Prostate gland (tissue), 2 donors: ENCODE measurements around the gene FAF1. TPM values are rescaled to one million over a fixed set of nuclear protein-coding genes. Genes with fewer than 3 reads are reported as not detected.

Experiments
- DNase-seq: peaks from one replicate; pipeline ENCODE4 v3.0.0-alpha.2; 2019; ENCODE audit warnings: low spot score
- H3K27ac ChIP-seq, 2 donors: fragments of 200-600 bp; sonication (generic); 2 replicates each; pipeline ENCODE4 v1.5.1; 2017 to 2019
- H3K27me3 ChIP-seq: fragments of 200-600 bp; sonication (generic); replicated peaks from 2 replicates; pipeline ENCODE4 v1.5.1; 2019; ENCODE audit not compliant: insufficient read depth
- H3K36me3 ChIP-seq, 2 donors: fragments of 200-600 bp; sonication (generic); 1 replicate in 1 of 2; 2 replicates in 1 of 2; pipeline versions ENCODE4 v1.5.1 to v1.8.1; 2017 to 2019
- H3K4me1 ChIP-seq: fragments of 200-600 bp; sonication (generic); replicated peaks from 2 replicates; pipeline ENCODE4 v1.5.1; 2019
- H3K4me3 ChIP-seq, 2 donors: fragments of 200-600 bp; sonication (generic); 2 replicates each; pipeline ENCODE4 v1.5.1; 2017 to 2019
- H3K9me3 ChIP-seq: fragments of 200-600 bp; sonication (generic); 2 replicates; pipeline ENCODE4 v1.5.1; 2017
- POLR2A ChIP-seq: fragments of 450-650 bp; IDR thresholded peaks from one replicate; pipeline ENCODE4 v1.6.1; 2016; ENCODE audit warnings: antibody characterized with exemption, mild to moderate bottlenecking
- POLR2AphosphoS5 ChIP-seq: sonication (generic); formaldehyde crosslinking; IDR thresholded peaks from one replicate; pipeline ENCODE4 v1.6.1; 2017; ENCODE audit warnings: antibody characterized with exemption
- WGBS: methylation state at CpG from one replicate; pipeline ENCODE4 v1.1.5; 2018; 5-methylcytosine and 5-hydroxymethylcytosine counted together
- intact Hi-C: fragments of 100-400 bp; cut with DNase I; formaldehyde crosslinking; loops from one replicate; pipeline ENCODE4 v1.14.2; 2022
- total RNA-seq, 2 donors: library from RNA; depleted of rRNA; stranded (reverse); fragments of >200 nt; gene quantifications; one replicate each; pipeline ENCODE4 v1.1.0, GENCODE V29; 2016
- TF ChIP-seq, protein P1 (sequence below), 4 experiments: fragments of 200-600 bp in 2 of 4; fragments of 450-650 bp in 2 of 4; sonication (generic) in 2 of 4; IDR thresholded peaks; 1 replicate in 3 of 4; 2 replicates in 1 of 4; pipeline ENCODE4 v1.5.1; 2016 to 2019; ENCODE audit warnings: antibody characterized with exemption in 4 of 4, mild to moderate bottlenecking in 2 of 4, moderate library complexity in 2 of 4

FAF1 gene
- total RNA-seq, 2 donors from 2014 or later, result 40.4 to 41.5 TPM

DNA sequence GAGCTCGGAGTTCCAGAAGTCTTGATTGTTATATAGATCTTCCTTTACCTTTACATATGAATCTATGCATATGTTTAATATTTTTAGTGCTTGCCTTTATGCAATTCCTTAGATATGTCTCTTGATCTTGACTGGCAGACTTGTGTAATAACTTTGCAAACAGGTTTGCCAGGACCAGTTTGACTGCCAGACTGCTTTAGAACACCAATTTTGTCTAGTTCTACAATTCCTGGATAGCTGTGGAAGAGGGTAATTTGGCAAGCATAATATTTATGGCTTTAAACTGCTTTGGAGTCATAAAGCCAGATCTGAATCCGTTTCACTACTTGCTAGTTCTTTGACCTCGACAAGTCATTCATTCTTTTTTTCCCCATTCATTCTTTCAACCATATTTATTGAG lies 250.0 kb downstream of the FAF1 start:
- Histone ChIP-seq H3K27me3 (no peaks in the 10 kb centered on the region), H3K4me1 (no peaks in the 10 kb centered on the region), H3K4me3 (no peak overlapping the region), H3K9me3 (no peaks in the 10 kb centered on the region), H3K36me3 (no peaks in the 10 kb centered on the region), H3K27ac (no peak overlapping the region)
- DNase-seq, result no peak
- WGBS, result 62% methylated on average over 3 of the region's 3 CpGs
- TF ChIP-seq, protein P1, sequence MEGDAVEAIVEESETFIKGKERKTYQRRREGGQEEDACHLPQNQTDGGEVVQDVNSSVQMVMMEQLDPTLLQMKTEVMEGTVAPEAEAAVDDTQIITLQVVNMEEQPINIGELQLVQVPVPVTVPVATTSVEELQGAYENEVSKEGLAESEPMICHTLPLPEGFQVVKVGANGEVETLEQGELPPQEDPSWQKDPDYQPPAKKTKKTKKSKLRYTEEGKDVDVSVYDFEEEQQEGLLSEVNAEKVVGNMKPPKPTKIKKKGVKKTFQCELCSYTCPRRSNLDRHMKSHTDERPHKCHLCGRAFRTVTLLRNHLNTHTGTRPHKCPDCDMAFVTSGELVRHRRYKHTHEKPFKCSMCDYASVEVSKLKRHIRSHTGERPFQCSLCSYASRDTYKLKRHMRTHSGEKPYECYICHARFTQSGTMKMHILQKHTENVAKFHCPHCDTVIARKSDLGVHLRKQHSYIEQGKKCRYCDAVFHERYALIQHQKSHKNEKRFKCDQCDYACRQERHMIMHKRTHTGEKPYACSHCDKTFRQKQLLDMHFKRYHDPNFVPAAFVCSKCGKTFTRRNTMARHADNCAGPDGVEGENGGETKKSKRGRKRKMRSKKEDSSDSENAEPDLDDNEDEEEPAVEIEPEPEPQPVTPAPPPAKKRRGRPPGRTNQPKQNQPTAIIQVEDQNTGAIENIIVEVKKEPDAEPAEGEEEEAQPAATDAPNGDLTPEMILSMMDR (IDR thresholded peaks at IDR 0.05), result no peak
- no peak for TF ChIP-seq POLR2A
- intact Hi-C loops, result no loop called here

DNA sequence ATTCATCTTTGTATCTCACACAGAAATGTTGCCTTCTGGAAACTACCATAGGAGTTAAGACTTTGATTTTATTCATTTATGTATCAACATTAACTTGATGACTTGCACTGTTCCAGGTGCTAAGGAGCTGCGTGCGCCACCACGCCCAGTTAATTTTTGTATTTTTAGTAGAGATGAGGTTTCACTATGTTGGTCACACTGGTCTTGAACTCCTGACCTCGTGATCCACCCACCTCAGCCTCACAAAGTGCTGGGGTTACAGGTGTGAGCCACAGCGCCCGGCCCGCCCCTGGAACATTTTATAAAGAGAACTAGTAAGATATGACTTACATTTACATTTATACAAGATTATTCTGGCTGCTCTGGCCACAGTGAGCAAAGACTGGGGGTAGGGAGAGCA lies 252.2 kb downstream of the FAF1 start:
- Histone ChIP-seq H3K36me3 (no peaks in the 10 kb centered on the region), H3K9me3 (no peaks in the 10 kb centered on the region), H3K4me3 (no peak overlapping the region), H3K4me1 (no peaks in the 10 kb centered on the region), H3K27me3 (no peaks in the 10 kb centered on the region), H3K27ac (no peak overlapping the region)
- WGBS, result 98% methylated on average over 7 of the region's 7 CpGs
- no peak for DNase-seq
- TF ChIP-seq, protein P1 (IDR thresholded peaks at IDR 0.05), result no peak
- TF ChIP-seq POLR2AphosphoS5, result no peak
- no peak for TF ChIP-seq POLR2A
- intact Hi-C loops, result loop anchor here (10.0 kb wide), 1 partner anchor 343 kb away; no protein-coding TSS in a partner anchor

DNA sequence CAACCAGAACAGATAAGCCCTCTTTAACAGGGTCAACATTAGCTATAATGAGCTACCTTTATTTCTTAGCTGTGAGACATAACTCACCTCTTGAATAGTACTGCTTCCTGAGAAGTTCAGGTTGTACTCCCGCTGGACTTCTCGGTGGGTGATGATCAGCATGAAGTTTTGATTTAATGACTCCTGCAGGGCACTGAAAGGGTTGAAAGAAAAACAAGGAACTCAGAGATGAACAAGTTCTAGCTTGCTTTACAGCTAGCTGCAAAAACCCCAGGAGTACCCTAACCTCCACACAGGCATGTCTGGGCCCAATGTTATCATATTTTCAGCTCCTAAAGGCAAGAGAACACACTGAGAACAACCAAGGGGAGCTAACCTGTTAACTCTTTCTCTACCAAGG lies 254.4 kb downstream of the FAF1 start:
- DNase-seq, result peak; percentile 12
- Histone ChIP-seq H3K4me1 (no peaks in the 10 kb centered on the region), H3K36me3 (no peaks in the 10 kb centered on the region), H3K4me3 (no peak overlapping the region), H3K27ac (no peak overlapping the region), H3K27me3 (no peaks in the 10 kb centered on the region), H3K9me3 (no peaks in the 10 kb centered on the region)
- intact Hi-C loops, result loop anchor here (10.0 kb wide), 1 partner anchor 341 kb away; no protein-coding TSS in a partner anchor
- WGBS, result 17% methylated on average over 2 of the region's 2 CpGs
- TF ChIP-seq POLR2AphosphoS5, result no peak
- TF ChIP-seq POLR2A, result no peak
- TF ChIP-seq, protein P1 (IDR thresholded peaks at IDR 0.05), result no peak

DNA sequence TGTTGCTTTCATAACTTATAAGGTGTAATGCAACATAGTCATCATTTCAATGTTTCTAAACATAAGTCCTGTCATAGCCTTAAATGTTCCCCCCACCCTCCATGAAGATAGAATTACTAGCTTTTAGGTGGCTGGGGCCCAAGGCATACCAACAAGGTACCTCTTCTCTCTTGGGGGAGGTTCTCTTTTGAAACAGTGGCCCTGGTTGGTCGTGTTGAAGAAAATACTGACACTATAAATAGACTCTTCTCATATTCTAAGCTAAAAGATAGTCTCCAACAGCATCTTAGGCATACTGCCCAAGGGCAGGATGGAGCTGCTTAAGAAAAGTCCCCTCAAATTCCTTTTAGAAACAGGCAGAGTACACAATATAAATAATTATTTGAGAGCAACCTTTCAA lies 255.0 kb downstream of the FAF1 start:
- 6% methylated on average over 1 of the region's 1 CpG for WGBS
- intact Hi-C loops, result loop anchor here (10.0 kb wide), 1 partner anchor 340 kb away; no protein-coding TSS in a partner anchor

DNA sequence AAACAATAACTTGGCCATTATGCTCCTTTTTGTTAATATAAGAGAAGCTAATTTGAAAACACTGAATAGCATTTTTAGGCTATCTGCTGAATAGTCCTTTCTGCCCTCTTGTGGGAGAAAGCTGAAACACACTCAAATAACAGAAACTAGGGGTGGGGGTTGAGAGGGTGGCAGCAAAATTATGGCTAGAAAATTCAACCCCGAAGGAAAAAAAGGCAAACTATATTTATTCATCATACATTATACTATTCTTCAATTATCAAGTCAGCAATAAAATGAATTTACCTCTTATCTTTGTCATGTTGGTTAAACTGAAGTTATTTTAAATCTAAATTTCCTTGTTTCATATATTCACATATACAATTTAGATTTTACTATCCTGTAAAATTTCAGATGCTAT lies 255.9 kb downstream of the FAF1 start:
- Histone ChIP-seq H3K4me1 (no peaks in the 10 kb centered on the region), H3K27me3 (no peaks in the 10 kb centered on the region), H3K36me3 (no peaks in the 10 kb centered on the region), H3K4me3 (no peak overlapping the region), H3K9me3 (no peaks in the 10 kb centered on the region), H3K27ac (no peak overlapping the region)
- intact Hi-C loops, result loop anchor here (10.0 kb wide), 1 partner anchor 339 kb away; no protein-coding TSS in a partner anchor
- TF ChIP-seq POLR2A (no peak), POLR2AphosphoS5 (peak; percentile 44)
- TF ChIP-seq, protein P1 (IDR thresholded peaks at IDR 0.05), result peak in 3 of 4 experiments; percentile 64 to 68 (median 67)
- peak; percentile 9 for DNase-seq
- 24% methylated on average over 1 of the region's 1 CpG for WGBS

More for the DNA sequence above, 255.0 kb downstream of the FAF1 start:
- no peak for DNase-seq
- Histone ChIP-seq H3K4me1 (no peaks in the 10 kb centered on the region), H3K27me3 (no peaks in the 10 kb centered on the region), H3K4me3 (no peak overlapping the region), H3K27ac (no peak overlapping the region), H3K36me3 (no peaks in the 10 kb centered on the region), H3K9me3 (no peaks in the 10 kb centered on the region)
- TF ChIP-seq, protein P1 (IDR thresholded peaks at IDR 0.05), result no peak
- no peak for TF ChIP-seq POLR2A
